HCT116 (cell line): ENCODE data around the gene MSRB3. TPM values are rescaled to one million over a fixed set of nuclear protein-coding genes. Genes with fewer than 3 reads are reported as not detected.

ENCODE experiments used
- ATAC-seq: fragments of 200-7000 bp; cut with Tn5 transposase; 2 replicates; pipeline ENCODE4 v1.9.1; 2020; ENCODE audit warnings: mild to moderate bottlenecking, moderate library complexity
- BruUV-seq: library from RNA; stranded (reverse); fragments of 400-500 nt; replicated peaks from 2 replicates; lab custom pipeline; 2021; lab: Mats Ljungman, UMichigan
- CTCF ChIA-PET: fragments of 300-600 bp; sonication (Branson Sonifier 250); formaldehyde crosslinking; loops from one replicate; lab custom pipeline; 2021; ENCODE audit warnings: antibody characterized with exemption; lab: Charles Lee
- POLR2A ChIA-PET: fragments of 300-600, 350-600 bp; sonication (Branson Sonifier 250); formaldehyde crosslinking; loops from one replicate; lab custom pipeline; 2021; ENCODE audit warnings: antibody characterized with exemption; lab: Charles Lee
- RAD21 ChIA-PET, 2 experiments: fragments of 300-600 bp; sonication (Branson Sonifier 250); formaldehyde crosslinking; loops; one replicate each; lab custom pipeline; 2023; ENCODE audit warnings: low total read pairs in 2 of 2; ENCODE audit not compliant: uncharacterized antibody in 2 of 2, unreplicated experiment in 2 of 2, low non-redundant PET in 1 of 2; lab: Charles Lee
- DNase-seq: peaks from one replicate; pipeline ENCODE4 v3.0.0-alpha.2; 2010; ENCODE audit warnings: low read depth, low spot score
- H2AFZ ChIP-seq: fragments of 200-600 bp; shearing (Covaris generic), sonication (generic); 2 replicates; pipeline ENCODE4 v1.6.1; 2017; ENCODE audit warnings: low read depth, mixed run types, mixed read lengths, antibody characterized with exemption, low read length; ENCODE audit not compliant: poor library complexity, severe bottlenecking
- H3K27ac ChIP-seq: 2 replicates; pipeline ENCODE4 v1.5.1; 2012; ENCODE audit warnings: low read depth, low read length
- H3K27me3 ChIP-seq: fragments of 200-600 bp; sonication (generic); 2 replicates; pipeline ENCODE4 v1.6.1; 2016; ENCODE audit warnings: mixed run types, low read length, mixed read lengths; ENCODE audit not compliant: insufficient read depth
- H3K36me3 ChIP-seq, 2 experiments: fragments of 200-500 bp in 1 of 2; fragments of 200-600 bp in 1 of 2; sonication (Bioruptor generic) in 1 of 2; sonication (generic) in 1 of 2; 2 replicates each; pipeline versions ENCODE4 v1.5.1 to v1.6.1; 2014 to 2016; ENCODE audit warnings: low read length in 2 of 2, inconsistent platforms in 1 of 2, mixed read lengths in 1 of 2, mixed run types in 1 of 2; ENCODE audit not compliant: insufficient read depth in 2 of 2, control insufficient read depth in 1 of 2
- H3K4me1 ChIP-seq, 2 experiments: fragments of 200-600 bp in 1 of 2; sonication (generic) in 1 of 2; 2 replicates each; pipeline versions ENCODE4 v1.5.1 to v1.6.1; 2012 to 2017; ENCODE audit warnings: low read length in 2 of 2, inconsistent platforms in 1 of 2, mild to moderate bottlenecking in 1 of 2, mixed read lengths in 1 of 2, mixed run types in 1 of 2, moderate library complexity in 1 of 2; ENCODE audit not compliant: insufficient read depth in 2 of 2, control insufficient read depth in 1 of 2
- H3K4me2 ChIP-seq: fragments of 200-600 bp; sonication (generic); 2 replicates; pipeline ENCODE4 v1.6.1; 2017; ENCODE audit warnings: mixed run types, low read length, mixed read lengths
- H3K4me3 ChIP-seq, 2 experiments: fragments of 200-600 bp in 1 of 2; sonication (generic) in 1 of 2; replicated peaks in 1 of 2; 2 replicates each; pipeline ENCODE4 v1.5.1; 2011 to 2016; ENCODE audit warnings: low read length in 2 of 2, control low read depth in 1 of 2, low read depth in 1 of 2, mild to moderate bottlenecking in 1 of 2, mixed read lengths in 1 of 2, mixed run types in 1 of 2
- H3K79me2 ChIP-seq: fragments of 200-600 bp; sonication (generic); 2 replicates; pipeline ENCODE4 v1.6.1; 2017; ENCODE audit warnings: mild to moderate bottlenecking, mixed run types, low read length, moderate library complexity, mixed read lengths; ENCODE audit not compliant: insufficient read depth
- H3K9ac ChIP-seq: fragments of 200-600 bp; sonication (generic); 2 replicates; pipeline ENCODE4 v1.6.1; 2016; ENCODE audit warnings: low read length, mixed read lengths
- H3K9me2 ChIP-seq: fragments of 200-600 bp; sonication (generic), shearing (Covaris generic); 2 replicates; pipeline ENCODE4 v1.6.1; 2017; ENCODE audit warnings: mixed run types, mild to moderate bottlenecking, moderate library complexity; ENCODE audit not compliant: insufficient read depth
- H3K9me3 ChIP-seq, 2 experiments: fragments of 200-500 bp in 1 of 2; fragments of 200-600 bp in 1 of 2; sonication (Bioruptor generic) in 1 of 2; sonication (generic) in 1 of 2; 2 replicates each; pipeline ENCODE4 v1.6.1; 2014 to 2017; ENCODE audit warnings: low read length in 2 of 2, mixed read lengths in 2 of 2, inconsistent platforms in 1 of 2, low read depth in 1 of 2, mild to moderate bottlenecking in 1 of 2, mixed run types in 1 of 2, moderate library complexity in 1 of 2; ENCODE audit not compliant: control insufficient read depth in 1 of 2, insufficient read depth in 1 of 2
- H4K20me1 ChIP-seq: fragments of 200-600 bp; sonication (generic), shearing (Covaris generic); 2 replicates; pipeline ENCODE4 v1.6.1; 2017; ENCODE audit warnings: mixed run types, mild to moderate bottlenecking, moderate library complexity; ENCODE audit not compliant: insufficient read depth
- ATF3 ChIP-seq: IDR thresholded peaks from 2 replicates; pipeline ENCODE4 v1.6.1; 2012
- CEBPB ChIP-seq: IDR thresholded peaks from 2 replicates; pipeline ENCODE4 v1.6.1; 2012; ENCODE audit warnings: low read depth
- EZH2 ChIP-seq: fragments of 200-600 bp; sonication (generic); IDR thresholded peaks from 2 replicates; pipeline ENCODE4 v1.6.1; 2017; ENCODE audit warnings: antibody characterized with exemption, mixed run types
- EZH2phosphoT487 ChIP-seq: fragments of 200-600 bp; IDR thresholded peaks from 2 replicates; pipeline ENCODE4 v1.6.1; 2018; ENCODE audit warnings: antibody characterized with exemption, borderline replicate concordance
- FOSL1 ChIP-seq: IDR thresholded peaks from 2 replicates; pipeline ENCODE4 v1.6.1; 2012; ENCODE audit warnings: low read depth
- MAX ChIP-seq: IDR thresholded peaks from 2 replicates; pipeline ENCODE4 v1.6.1; 2012
- POLR2A ChIP-seq: IDR thresholded peaks from 2 replicates; pipeline ENCODE4 v1.7.0; 2011; ENCODE audit warnings: borderline replicate concordance; ENCODE audit not compliant: insufficient read depth, insufficient read length; ENCODE audit errors: extremely low read depth
- POLR2AphosphoS5 ChIP-seq: IDR thresholded peaks from 2 replicates; pipeline ENCODE4 v1.6.1; 2011; ENCODE audit warnings: mild to moderate bottlenecking, low read depth, low read length, moderate library complexity
- SIN3A ChIP-seq: IDR thresholded peaks from 2 replicates; pipeline ENCODE4 v1.6.1; 2012; ENCODE audit warnings: low read depth
- SP1 ChIP-seq: IDR thresholded peaks from 2 replicates; pipeline ENCODE4 v1.6.1; 2012; ENCODE audit warnings: low read depth
- SRF ChIP-seq: IDR thresholded peaks from 2 replicates; pipeline ENCODE4 v1.6.1; 2012; ENCODE audit warnings: low read depth
- TCF7L2 ChIP-seq: IDR thresholded peaks from 2 replicates; pipeline ENCODE4 v1.7.0; 2011; ENCODE audit warnings: borderline replicate concordance, inconsistent platforms; ENCODE audit not compliant: insufficient read depth, insufficient read length; ENCODE audit errors: extremely low read depth
- YY1 ChIP-seq: IDR thresholded peaks from 2 replicates; pipeline ENCODE4 v1.6.1; 2011; ENCODE audit warnings: low read length, low read depth, moderate library complexity, mild to moderate bottlenecking; ENCODE audit not compliant: insufficient replicate concordance; ENCODE audit errors: extremely low read depth
- ZBTB33 ChIP-seq: IDR thresholded peaks from 2 replicates; pipeline ENCODE4 v1.6.1; 2011; ENCODE audit warnings: mild to moderate bottlenecking, low read length, moderate library complexity; ENCODE audit not compliant: insufficient replicate concordance; ENCODE audit errors: extremely low read depth
- ZFX ChIP-seq: fragments of 450-650 bp; IDR thresholded peaks from 2 replicates; pipeline ENCODE4 v1.6.1; 2017
- ZNF274 ChIP-seq: fragments of 200-500 bp; sonication (Bioruptor generic); IDR thresholded peaks from 2 replicates; pipeline ENCODE4 v1.6.1; 2014; ENCODE audit warnings: mild to moderate bottlenecking, low read depth, low read length, inconsistent platforms
- intact Hi-C: fragments of 100-400 bp; cut with micrococcal nuclease; formaldehyde crosslinking; loops from 2 replicates; pipeline ENCODE4 v1.10.0; 2022
- total RNA-seq: library from RNA; stranded (reverse); gene quantifications from one replicate; pipeline ENCODE4 v1.2.1, GENCODE V29; 2021; ENCODE audit not compliant: unreplicated experiment

Gene MSRB3
- total RNA-seq, 1 experiment from 2014 or later, result 8.2 TPM

GRCh38 chr12:65500091-65500900 is 221.8 kb downstream of the MSRB3 start (continued):
- TF ChIP-seq TCF7L2 (peak; percentile 93), SRF (0 out of 2 replicates have a peak, but pooled peaks have one; percentile 8), SIN3A (peak; percentile 80), ZBTB33 (no peak), SP1 (peak; percentile 96), ZFX (no peak)

- H3K27me3 ChIP-seq, result no peaks in the 10 kb centered on the region
- H3K27ac ChIP-seq, result peak overlapping the region; percentile 87
- H3K9me3 ChIP-seq, result no peaks in the 10 kb centered on the region
- ChIA-PET CTCF (no interaction called here), POLR2A (interaction anchor here (1.2 to 2.7 kb wide), 5 partner anchors 30 to 157 kb away, joined by 3 to 15 read pairs (median 4); no protein-coding TSS in a partner anchor), RAD21 (no interaction called here)
- peaks cover 20% of the 10 kb centered on the region for H3K79me2 ChIP-seq
- ATAC-seq, result no peak
- peak overlapping the region; percentile 70 for H3K4me2 ChIP-seq
- no peaks in the 10 kb centered on the region for H3K9me2 ChIP-seq
- TF ChIP-seq POLR2AphosphoS5 (no peak), EZH2 (no peak), SRF (no peak), YY1 (no peak), SIN3A (no peak), POLR2A (no peak), MAX (no peak), ATF3 (no peak), CEBPB (no peak), EZH2phosphoT487 (no peak), ZNF274 (no peak), FOSL1 (no peak), ZBTB33 (no peak)
- no TSS peak for BruUV-seq
- intact Hi-C loops, result no loop called here
- H3K4me3 ChIP-seq, result no peak overlapping the region
- DNase-seq, result no peak
- H3K36me3 ChIP-seq, result peaks cover 0 to 3% of the 10 kb centered on the region in 2 experiments; a peak in 1 of 4 replicates
- no peaks in the 10 kb centered on the region for H4K20me1 ChIP-seq
- peaks cover 65 to 96% of the 10 kb centered on the region in 2 experiments for H3K4me1 ChIP-seq
- peak overlapping the region; percentile 62 for H3K9ac ChIP-seq
- H2AFZ ChIP-seq, result no peak overlapping the region
Observed at GRCh38 chr12:65501093-65501621, 222.7 kb downstream of the MSRB3 start.
